HG02840 (cell line): ENCODE measurements around the gene CGB5.
"Not testable (repeated sequence)": the region's sequence is repeated elsewhere in the genome, so short reads cannot be mapped to it uniquely, and the experiment has no call there.

Source experiments
- ATAC-seq: cut with Tn5 transposase; IDR thresholded peaks from one replicate; pipeline ENCODE4 v1.9.1; 2021; ENCODE audit warnings: mild to moderate bottlenecking, moderate library complexity, moderate number of reproducible peaks; ENCODE audit not compliant: unreplicated experiment, low FRiP score

Gene CGB5

GRCh38 chr19:49020931-49021895 is 22.4 kb upstream of the CGB5 start:
- no peak for ATAC-seq

GRCh38 chr19:49022116-49022515 is 21.5 kb upstream of the CGB5 start:
- no peak for ATAC-seq

- ATAC-seq = not testable (repeated sequence)
Measured at GRCh38 chr19:49024233-49024632, 19.4 kb upstream of the CGB5 start, which contains the start of gene CGB3. Gene CGB3 (minus strand): TSS chr19:49024333. CDS start chr19:49023971, 362 bp downstream.

GRCh38 chr19:49025088-49025487 is 18.6 kb upstream of the CGB5 start:
- not testable (repeated sequence) for ATAC-seq

GRCh38 chr19:49025599-49025998 is 18.0 kb upstream of the CGB5 start:
- ATAC-seq = not testable (repeated sequence)

GRCh38 chr19:49028686-49029085 is 15.0 kb upstream of the CGB5 start:
- ATAC-seq = not testable (repeated sequence)

- not testable (repeated sequence) for ATAC-seq
Measured at GRCh38 chr19:49029749-49030148, 13.9 kb upstream of the CGB5 start.

- not testable (repeated sequence) for ATAC-seq
Measured at GRCh38 chr19:49030323-49030722, 13.3 kb upstream of the CGB5 start.

- ATAC-seq = not testable (repeated sequence)
Measured at GRCh38 chr19:49031642-49032301, 11.9 kb upstream of the CGB5 start, which contains the start of gene CGB2. Gene CGB2 (plus strand): TSS chr19:49031890. CDS start chr19:49032096, 206 bp downstream.

- not testable (repeated sequence) for ATAC-seq
Measured at GRCh38 chr19:49036815-49037214, 6.8 kb upstream of the CGB5 start, which contains the start of gene CGB1. Gene CGB1 (minus strand): TSS chr19:49036895. CDS start chr19:49036711, 184 bp downstream.

- not testable (repeated sequence) for ATAC-seq
Measured at GRCh38 chr19:49038111-49038510, 5.5 kb upstream of the CGB5 start.

- not testable (repeated sequence) for ATAC-seq
Measured at GRCh38 chr19:49038557-49039276, 4.9 kb upstream of the CGB5 start.

GRCh38 chr19:49039736-49040135 is 3.9 kb upstream of the CGB5 start:
- ATAC-seq = not testable (repeated sequence)

- ATAC-seq = no peak
Measured at GRCh38 chr19:49042177-49042576, 1.5 kb upstream of the CGB5 start.

- ATAC-seq = not testable (repeated sequence)
Measured at GRCh38 chr19:49042666-49043065, 982 bp upstream of the CGB5 start.

- ATAC-seq = not testable (repeated sequence)
Measured at GRCh38 chr19:49049011-49049410, 5.4 kb downstream of the CGB5 start, which contains the start of gene CGB8. Gene CGB8 (minus strand): TSS chr19:49049111. CDS start chr19:49048739, 372 bp downstream.

- not testable (repeated sequence) for ATAC-seq
Measured at GRCh38 chr19:49049834-49050233, 6.2 kb downstream of the CGB5 start.

- not testable (repeated sequence) for ATAC-seq
Measured at GRCh38 chr19:49050376-49051033, 6.9 kb downstream of the CGB5 start.

GRCh38 chr19:49056101-49056901 is 12.7 kb downstream of the CGB5 start:
- no peak for ATAC-seq
